Gastroesophageal sphincter (tissue), 4 donors: ENCODE data around the gene NSUN2. TPM values are rescaled to one million over a fixed set of nuclear protein-coding genes. Genes with fewer than 3 reads are reported as not detected.
"Not testable (repeated sequence)": the region's sequence is repeated elsewhere in the genome, so short reads cannot be mapped to it uniquely, and the experiment has no call there.

ENCODE experiments used
- ATAC-seq: fragments of 150-250 bp; one replicate; pipeline ENCODE4 v1.9.1; 2016; ENCODE audit warnings: mild to moderate bottlenecking, moderate library complexity
- H3K27ac ChIP-seq, 4 donors: fragments of 200-600 bp; sonication (generic) in 3 of 4; 1 replicate in 3 of 4; 2 replicates in 1 of 4; pipeline ENCODE4 v1.5.1; 2016 to 2019
- H3K27me3 ChIP-seq: fragments of 200-600 bp; sonication (generic); one replicate; pipeline ENCODE4 v1.5.1; 2019
- H3K36me3 ChIP-seq, 2 donors: fragments of 200-600 bp; sonication (generic); one replicate each; pipeline ENCODE4 v1.5.1; 2019; ENCODE audit warnings: control low read depth in 1 of 2
- H3K4me1 ChIP-seq, 3 donors: fragments of 200-600 bp; sonication (generic); 1 replicate in 2 of 3; 2 replicates in 1 of 3; pipeline ENCODE4 v1.5.1; 2016 to 2019; ENCODE audit warnings: control low read depth in 2 of 3
- H3K4me3 ChIP-seq, 2 donors: fragments of 200-600 bp; sonication (generic); one replicate each; pipeline ENCODE4 v1.5.1; 2019; ENCODE audit warnings: mild to moderate bottlenecking in 1 of 2, moderate library complexity in 1 of 2
- H3K9me3 ChIP-seq, 3 donors: fragments of 200-600 bp; sonication (generic); one replicate each; pipeline ENCODE4 v1.5.1; 2017 to 2019; ENCODE audit warnings: control low read depth in 2 of 3
- CTCF ChIP-seq, 4 experiments: fragments of 200-600 bp in 2 of 4; fragments of 450-650 bp in 2 of 4; sonication (generic) in 1 of 4; IDR thresholded peaks; one replicate each; pipeline ENCODE4 v1.5.1; 2017 to 2019; ENCODE audit warnings: antibody characterized with exemption in 4 of 4, mild to moderate bottlenecking in 2 of 4, moderate library complexity in 2 of 4
- EP300 ChIP-seq: sonication (generic); formaldehyde crosslinking; IDR thresholded peaks from one replicate; pipeline ENCODE4 v1.6.1; 2017; ENCODE audit warnings: antibody characterized with exemption, mild to moderate bottlenecking
- POLR2A ChIP-seq, 2 donors: fragments of 450-650 bp; IDR thresholded peaks; one replicate each; pipeline ENCODE4 v1.6.1; 2017; ENCODE audit warnings: antibody characterized with exemption in 2 of 2, mild to moderate bottlenecking in 2 of 2, moderate library complexity in 1 of 2
- POLR2AphosphoS5 ChIP-seq: sonication (generic); formaldehyde crosslinking; IDR thresholded peaks from one replicate; pipeline ENCODE4 v1.6.1; 2017; ENCODE audit warnings: antibody characterized with exemption
- WGBS, 2 donors: methylation state at CpG; one replicate each; pipeline ENCODE4 v1.1.5; 2018; ENCODE audit warnings: low coverage in 1 of 2; 5-methylcytosine and 5-hydroxymethylcytosine counted together
- total RNA-seq, 4 donors: library from RNA; depleted of rRNA; stranded (reverse); fragments of >200 nt; gene quantifications; one replicate each; pipeline ENCODE4 v1.1.0, GENCODE V29; 2016

NSUN2 gene
- total RNA-seq, 4 donors from 2014 or later = 34.0 to 50.3 (median 43.6) TPM

GRCh38 chr5:6673031-6673430, 40.2 kb upstream of the NSUN2 start:
- Histone ChIP-seq H3K27me3 (no peaks in the 10 kb centered on the region), H3K4me1 (no peaks in the 10 kb centered on the region), H3K4me3 (no peak overlapping the region), H3K9me3 (no peaks in the 10 kb centered on the region), H3K36me3 (peaks cover 0 to 24% of the 10 kb centered on the region in 2 donors), H3K27ac (no peak overlapping the region)
- no peak for TF ChIP-seq POLR2A (IDR thresholded peaks at IDR 0.05)
- no peak for TF ChIP-seq POLR2AphosphoS5
- TF ChIP-seq EP300 = no peak
- no peak for TF ChIP-seq CTCF (IDR thresholded peaks at IDR 0.05)
- no peak for ATAC-seq
- WGBS, 2 donors = 47 to 84% methylated on average over 5 of the region's 5 CpGs

- not testable (repeated sequence) for H3K27ac ChIP-seq, ATAC-seq, H3K4me1 ChIP-seq, H3K9me3 ChIP-seq, H3K27me3 ChIP-seq, H3K4me3 ChIP-seq
- H3K36me3 ChIP-seq = peaks cover 0 to 45% of the 10 kb centered on the region in 2 donors
- 80 to 81% methylated on average over 2 to 5 of the region's 9 CpGs for WGBS, 2 donors
Measured at GRCh38 chr5:6668717-6669116, 35.9 kb upstream of the NSUN2 start.

- H3K4me3 ChIP-seq = no peak overlapping the region
- ATAC-seq = no peak
- TF ChIP-seq EP300 (no peak), POLR2AphosphoS5 (no peak), CTCF (IDR thresholded peaks at IDR 0.05) (no peak), POLR2A (IDR thresholded peaks at IDR 0.05) (no peak)
- H3K27ac ChIP-seq = no peak overlapping the region
- H3K9me3 ChIP-seq = no peaks in the 10 kb centered on the region
- no peaks in the 10 kb centered on the region for H3K4me1 ChIP-seq
- peaks cover 0 to 49% of the 10 kb centered on the region in 2 donors for H3K36me3 ChIP-seq
- no peaks in the 10 kb centered on the region for H3K27me3 ChIP-seq
- 90 to 100% methylated on average over 2 to 5 of the region's 5 CpGs for WGBS, 2 donors
Measured at GRCh38 chr5:6667648-6668047, 34.8 kb upstream of the NSUN2 start.

- peaks cover 0 to 56% of the 10 kb centered on the region in 2 donors for H3K36me3 ChIP-seq
Measured at GRCh38 chr5:6666762-6667161, 33.9 kb upstream of the NSUN2 start.

GRCh38 chr5:6660688-6661087, 27.8 kb upstream of the NSUN2 start:
- H3K27ac ChIP-seq = no peak overlapping the region
- TF ChIP-seq POLR2AphosphoS5 (no peak), POLR2A (IDR thresholded peaks at IDR 0.05) (no peak), CTCF (IDR thresholded peaks at IDR 0.05) (no peak), EP300 (no peak)
- no peaks in the 10 kb centered on the region for H3K4me1 ChIP-seq
- WGBS, 2 donors = 92 to 100% methylated on average over 2 to 3 of the region's 3 CpGs
- peaks cover 0 to 10% (median 0%) of the 10 kb centered on the region in 3 donors for H3K9me3 ChIP-seq
- ATAC-seq = no peak
- H3K27me3 ChIP-seq = no peaks in the 10 kb centered on the region
- peaks cover 0 to 76% of the 10 kb centered on the region in 2 donors for H3K36me3 ChIP-seq
- H3K4me3 ChIP-seq = no peak overlapping the region

More at GRCh38 chr5:6666762-6667161, 33.9 kb upstream of the NSUN2 start:
- no peak for TF ChIP-seq EP300
- no peak for TF ChIP-seq CTCF (IDR thresholded peaks at IDR 0.05)
- no peak for TF ChIP-seq POLR2AphosphoS5
- Histone ChIP-seq H3K4me3 (no peak overlapping the region), H3K4me1 (no peaks in the 10 kb centered on the region), H3K27ac (no peak overlapping the region), H3K9me3 (no peaks in the 10 kb centered on the region), H3K27me3 (no peaks in the 10 kb centered on the region)
- ATAC-seq = no peak
- 98 to 100% methylated on average over 6 of the region's 15 CpGs for WGBS, 2 donors
